ENCODE results near the gene HMX1.

- TF ChIP-seq EZH2 (IDR thresholded peaks at IDR 0.05) (no peak), POLR2AphosphoS5 (IDR thresholded peaks at IDR 0.05; ENCODE audit: borderline replicate concordance, low read depth, low read length) (no peak)
Observed at GRCh38 chr4:8830611-8831200, 40.9 kb downstream of the HMX1 start.
